Measurements from ENCODE around the gene CDK14.

Gene CDK14

DNA sequence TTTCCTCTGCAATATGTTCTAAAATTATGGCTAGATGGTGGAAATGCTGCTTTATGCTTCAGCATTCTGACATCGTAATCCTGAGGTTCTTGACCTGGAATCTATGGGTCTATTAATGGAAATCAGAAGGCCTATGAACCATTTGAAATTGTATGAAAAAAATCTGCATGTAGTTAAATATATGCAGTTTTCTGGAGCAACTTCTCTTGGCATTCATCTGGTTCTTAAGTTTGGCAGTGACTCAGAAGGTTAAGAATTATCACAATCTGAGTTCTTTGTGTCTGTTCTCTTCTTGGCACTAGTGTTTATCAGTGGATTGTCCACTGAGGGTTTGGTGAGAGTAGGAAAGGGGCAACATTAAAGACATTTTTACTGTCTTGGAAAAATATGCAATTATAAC is 597.0 kb downstream of the CDK14 start:
- Histone ChIP-seq H3K27ac (no peak overlapping the region), H3K4me3 (no peak overlapping the region)

DNA sequence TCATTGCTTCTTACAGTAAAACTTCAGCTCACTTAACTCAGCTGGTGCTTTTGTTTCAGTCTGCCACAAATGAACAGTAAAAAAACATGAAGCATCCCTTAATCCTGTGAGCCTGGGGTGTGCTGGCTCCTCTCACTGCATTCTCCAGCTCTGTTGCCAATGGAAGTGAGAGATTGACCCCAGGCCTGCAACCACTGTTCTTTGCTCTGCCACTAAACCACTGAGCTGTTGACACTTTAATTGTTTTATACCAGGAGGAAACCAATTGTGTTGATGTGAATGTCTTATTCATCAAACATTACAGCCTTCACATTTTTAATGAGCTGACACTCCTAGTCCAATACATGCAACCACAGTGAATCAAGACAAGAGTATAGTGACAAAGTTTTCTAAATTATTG is 598.7 kb downstream of the CDK14 start:
- Histone ChIP-seq H3K27ac (no peak overlapping the region), H3K4me3 (no peak overlapping the region)

DNA sequence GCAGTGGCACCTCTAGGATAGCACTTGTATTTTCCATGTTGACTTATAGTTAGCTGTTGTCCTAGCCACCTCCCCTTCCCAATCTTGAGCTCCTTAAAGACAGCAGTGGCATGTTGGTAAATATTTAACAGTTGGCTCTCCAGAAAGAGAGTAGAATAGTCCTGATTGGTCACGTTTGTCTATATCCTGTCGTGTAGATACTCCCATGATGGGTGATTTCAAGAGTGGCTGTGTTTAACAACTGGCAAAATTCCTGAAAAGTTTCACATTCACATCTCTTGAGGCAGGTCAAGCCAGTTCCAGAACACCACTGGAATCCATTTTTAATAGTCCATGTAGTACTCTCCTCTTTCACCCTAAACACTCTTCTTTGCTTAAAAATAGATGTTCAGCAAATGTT is 599.9 kb downstream of the CDK14 start:
- no peak overlapping the region for H3K4me3 ChIP-seq
- H3K27ac ChIP-seq = no peak overlapping the region

DNA sequence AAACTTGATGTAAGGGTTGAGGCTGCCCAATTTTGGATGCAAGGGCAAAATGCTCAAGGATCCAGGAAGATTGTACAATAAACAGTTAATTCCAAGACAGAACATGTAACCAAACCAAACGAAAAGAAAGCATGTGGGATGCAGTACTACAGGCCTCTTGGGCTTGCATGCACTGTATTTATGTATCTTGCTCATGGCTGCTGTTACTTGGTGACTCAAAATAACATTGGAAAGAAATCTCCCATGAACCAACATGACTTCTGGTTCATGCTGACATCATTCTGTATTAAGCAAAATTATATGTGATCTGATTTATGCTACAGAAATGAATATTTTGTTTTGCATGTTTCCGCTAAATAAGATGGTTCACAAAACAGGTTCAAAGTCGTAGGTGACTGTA is 602.2 kb downstream of the CDK14 start:
- Histone ChIP-seq H3K4me3 (no peak overlapping the region), H3K27ac (no peak overlapping the region)

DNA sequence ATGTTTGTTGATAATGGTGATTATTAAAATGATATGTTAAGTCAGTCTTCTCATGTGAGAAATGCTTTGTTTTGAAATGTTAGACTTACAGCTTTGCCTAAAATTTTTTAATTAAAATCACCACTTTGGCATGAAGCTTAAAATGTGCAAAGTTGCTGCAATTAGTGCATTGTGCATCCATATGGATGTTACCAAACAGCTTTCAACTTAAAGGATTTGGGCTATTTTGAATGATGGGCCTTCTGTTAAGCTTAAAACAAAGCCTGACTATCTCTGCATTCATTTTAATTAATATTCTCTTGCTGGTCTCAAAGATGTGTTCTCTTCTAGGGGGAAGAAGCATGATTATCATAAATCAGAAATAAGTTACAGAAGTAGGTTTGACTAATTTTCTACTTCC is 603.5 kb downstream of the CDK14 start:
- Histone ChIP-seq H3K27ac (no peak overlapping the region), H3K4me3 (no peak overlapping the region)

DNA sequence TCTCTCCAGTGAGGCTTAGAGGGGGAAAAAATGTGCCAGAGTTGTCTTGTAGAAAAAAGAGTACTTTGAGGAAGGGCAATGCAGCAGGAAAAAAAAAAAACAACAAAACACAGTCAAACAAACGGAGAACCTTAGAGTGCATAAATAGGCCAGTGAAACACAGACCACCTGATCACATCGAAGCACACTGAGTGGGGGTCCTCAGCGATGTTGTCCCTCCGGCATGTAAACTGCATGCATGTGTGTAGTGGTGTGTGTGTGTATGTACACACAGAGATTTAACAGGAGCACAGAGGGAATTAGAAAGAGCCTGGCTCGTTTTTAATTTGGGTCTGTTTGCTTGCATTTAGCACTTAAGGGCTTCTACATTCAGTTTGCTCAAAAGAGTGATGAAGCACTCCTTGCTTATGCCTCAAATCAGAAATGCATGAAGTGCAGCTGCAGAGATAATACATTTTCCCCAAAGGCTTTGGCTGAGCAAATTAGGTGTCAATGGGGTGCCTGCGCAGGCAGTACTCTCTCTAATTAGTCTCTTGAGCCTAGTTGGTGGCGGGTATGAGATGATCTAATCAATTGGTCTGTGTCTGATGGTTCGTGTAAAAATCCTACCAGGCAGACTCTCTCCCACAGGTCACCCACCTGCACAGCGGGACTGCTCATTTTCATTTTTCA is 605.5 kb downstream of the CDK14 start:
- Histone ChIP-seq H3K4me3 (no peak overlapping the region), H3K27ac (no peak overlapping the region)

DNA sequence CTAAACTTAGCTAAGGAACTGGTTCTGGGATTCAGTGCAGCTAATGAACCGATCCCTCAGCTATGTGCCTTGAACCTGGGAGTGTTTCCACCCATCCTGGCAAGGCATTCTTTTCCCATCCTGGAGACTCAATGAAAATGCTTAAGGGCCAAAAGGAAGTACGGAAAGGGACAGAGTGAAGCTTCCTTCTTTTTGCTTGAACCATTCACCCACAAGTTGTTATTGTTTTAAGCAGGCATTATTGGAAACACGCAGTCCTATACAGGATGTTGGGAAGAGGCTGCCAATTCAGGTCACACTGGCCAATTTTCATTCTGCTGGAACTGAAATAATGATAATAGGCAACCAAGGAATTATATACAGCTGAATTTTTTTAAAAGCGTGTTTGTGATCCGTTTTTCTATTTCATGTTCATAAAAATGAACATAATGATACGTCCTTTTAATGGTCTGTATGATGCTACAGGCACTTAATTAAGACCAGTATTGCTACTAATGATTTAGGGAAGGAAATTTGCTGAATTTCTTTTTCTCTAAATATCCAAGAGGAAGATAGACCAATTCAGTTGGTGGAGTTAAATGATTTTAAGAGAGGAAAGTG is 610.3 kb downstream of the CDK14 start:
- no peak overlapping the region for H3K4me3 ChIP-seq
- H3K27ac ChIP-seq = no peak overlapping the region

DNA sequence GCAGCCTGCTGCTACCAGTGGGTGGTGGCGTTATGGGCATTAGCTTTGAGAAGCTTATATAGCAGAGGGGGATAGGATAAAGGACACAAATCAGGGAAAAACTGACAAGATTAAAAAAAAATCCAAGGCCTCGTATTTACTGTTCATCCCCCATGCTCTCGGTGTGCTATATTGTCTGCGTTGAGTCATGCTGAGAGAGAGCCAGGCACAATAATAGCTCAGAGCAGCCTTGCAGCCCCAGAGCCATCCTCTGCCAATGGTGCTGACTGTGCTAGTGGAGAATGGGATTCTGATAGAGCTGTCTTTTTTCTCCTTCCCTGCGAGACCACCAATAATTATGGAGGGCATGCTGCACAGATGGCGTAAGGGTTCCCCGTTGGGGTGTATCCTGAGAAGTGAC is 616.5 kb downstream of the CDK14 start:
- Histone ChIP-seq H3K4me3 (no peak overlapping the region), H3K27ac (no peak overlapping the region)

DNA sequence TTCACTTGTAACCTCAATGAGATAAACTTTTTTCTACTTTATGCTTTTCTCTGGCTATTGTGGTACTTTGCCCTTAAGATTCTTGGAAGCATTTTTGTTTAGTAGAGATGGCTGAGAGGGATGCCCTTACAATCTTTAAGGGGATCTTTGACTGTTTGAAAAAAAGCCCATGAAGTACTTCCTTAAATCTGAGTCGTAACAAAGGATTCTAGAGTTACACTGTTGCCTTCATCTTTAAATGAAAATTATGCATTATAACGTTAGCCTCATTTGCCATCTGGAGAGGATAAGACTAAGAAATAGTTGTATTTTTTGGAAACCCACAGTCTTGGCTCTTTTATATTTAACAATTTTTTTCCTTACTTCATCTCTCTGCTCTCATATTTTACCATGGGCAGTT is 630.3 kb downstream of the CDK14 start:
- no peak overlapping the region for H3K4me3 ChIP-seq
- no peak overlapping the region for H3K27ac ChIP-seq

DNA sequence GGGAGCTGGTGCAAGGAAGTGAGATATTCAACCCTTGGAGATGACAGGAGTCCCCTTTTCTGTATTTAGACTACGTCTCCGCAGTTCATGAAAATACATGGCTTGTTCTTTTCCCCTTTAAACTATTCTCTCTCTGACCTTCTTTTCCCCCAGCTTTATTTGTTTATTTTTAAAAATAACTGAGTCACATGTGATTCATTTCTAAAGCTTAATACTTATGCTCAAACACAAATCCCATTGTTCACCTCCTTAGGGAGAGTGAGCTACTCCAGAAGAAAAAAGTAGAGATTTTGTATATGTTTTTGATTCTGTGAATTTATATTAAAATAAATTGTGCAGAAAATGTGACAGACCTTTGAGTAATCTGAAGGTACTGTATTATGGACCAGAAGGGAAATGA is 632.2 kb downstream of the CDK14 start:
- Histone ChIP-seq H3K27ac (no peak overlapping the region), H3K4me3 (no peak overlapping the region)

DNA sequence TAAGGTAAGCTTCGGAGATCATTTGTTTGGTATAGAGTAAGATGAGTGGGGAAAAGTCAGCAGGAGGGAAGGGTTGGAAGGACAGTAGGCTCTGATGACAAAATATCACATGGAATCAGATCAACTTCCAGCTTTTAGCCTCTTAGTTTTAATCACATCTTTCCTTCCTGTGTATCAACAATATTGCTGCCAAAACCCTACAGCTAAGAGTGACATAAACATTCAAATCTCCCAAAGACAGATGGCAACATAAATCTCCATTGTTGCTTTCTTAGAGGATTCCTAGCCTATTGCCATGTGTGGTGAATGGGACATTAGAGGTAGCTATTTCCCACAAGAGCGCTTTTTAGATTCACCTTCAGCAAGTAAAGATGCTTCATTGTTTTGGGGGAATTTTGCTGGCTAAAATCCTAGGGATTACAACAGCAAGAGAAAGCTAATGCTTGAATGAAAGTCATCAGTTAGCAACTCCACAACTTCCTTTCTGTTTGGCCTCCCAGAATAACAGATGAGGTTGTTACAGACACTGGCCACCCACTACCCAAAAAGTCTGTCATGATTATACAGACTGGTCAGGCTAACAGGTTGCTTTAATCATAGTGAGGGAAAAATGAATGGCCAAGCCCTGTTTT is 632.9 kb downstream of the CDK14 start:
- no peak overlapping the region for H3K27ac ChIP-seq

DNA sequence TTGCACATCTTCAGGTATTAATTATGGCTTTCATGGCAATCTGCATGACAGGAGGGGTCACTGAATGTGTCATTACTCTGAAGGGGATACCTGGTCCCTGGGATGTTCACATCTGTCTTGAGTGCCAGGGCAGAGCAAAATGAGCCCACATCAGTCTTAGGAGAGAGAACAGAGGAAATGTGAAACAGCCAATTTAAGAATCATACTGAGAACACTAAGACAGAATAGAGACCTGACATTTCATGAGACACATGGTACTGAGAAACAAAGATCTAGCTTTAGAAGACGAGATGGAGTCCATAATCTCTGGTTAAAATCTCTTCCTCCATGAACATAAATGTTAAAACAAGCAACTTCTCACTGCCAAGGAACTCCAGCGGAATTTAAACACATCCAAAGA is 634.0 kb downstream of the CDK14 start:
- Histone ChIP-seq H3K27ac (no peak overlapping the region), H3K4me3 (no peak overlapping the region)

More for the DNA sequence above, 632.9 kb downstream of the CDK14 start:
- no peak overlapping the region for H3K4me3 ChIP-seq

DNA sequence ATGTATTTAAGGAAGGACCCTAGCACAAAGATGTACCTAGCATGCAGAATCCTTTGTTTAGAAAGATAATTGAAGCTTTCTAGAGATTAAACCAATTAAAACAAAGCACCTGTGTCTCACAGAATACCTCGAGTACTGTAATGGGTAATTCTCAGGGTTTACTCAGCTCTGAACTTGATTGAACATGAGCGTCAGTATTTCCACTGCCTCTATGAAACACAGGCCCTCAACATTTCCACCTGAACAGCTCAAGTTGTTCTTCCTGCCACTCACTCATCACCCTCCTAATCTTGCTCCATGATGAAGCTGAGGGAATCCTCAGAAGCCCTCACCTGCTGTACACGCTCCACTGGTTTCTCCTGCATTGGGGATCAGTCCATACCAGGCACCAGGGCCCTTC is 634.4 kb downstream of the CDK14 start:
- Histone ChIP-seq H3K4me3 (no peak overlapping the region), H3K27ac (no peak overlapping the region)

DNA sequence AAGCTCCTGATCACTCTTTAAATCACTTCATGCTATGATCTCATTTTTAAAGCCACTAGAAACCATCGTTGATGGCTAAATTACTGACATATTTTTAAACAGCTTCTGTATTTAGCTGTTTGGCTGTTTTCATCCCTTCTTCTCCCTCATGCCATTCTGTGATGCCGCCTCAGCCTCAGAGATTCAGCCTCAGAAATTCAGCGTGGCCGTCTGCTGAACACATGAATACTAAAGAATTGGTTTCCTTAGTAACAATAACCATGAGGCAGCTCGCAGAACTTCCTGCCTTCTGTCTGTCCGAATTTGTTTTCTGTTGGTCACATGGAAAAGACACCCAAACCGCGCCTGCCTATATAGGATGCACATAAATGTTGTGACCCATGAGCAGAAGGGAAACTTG is 637.1 kb downstream of the CDK14 start:
- Histone ChIP-seq H3K27ac (no peak overlapping the region), H3K4me3 (no peak overlapping the region)

DNA sequence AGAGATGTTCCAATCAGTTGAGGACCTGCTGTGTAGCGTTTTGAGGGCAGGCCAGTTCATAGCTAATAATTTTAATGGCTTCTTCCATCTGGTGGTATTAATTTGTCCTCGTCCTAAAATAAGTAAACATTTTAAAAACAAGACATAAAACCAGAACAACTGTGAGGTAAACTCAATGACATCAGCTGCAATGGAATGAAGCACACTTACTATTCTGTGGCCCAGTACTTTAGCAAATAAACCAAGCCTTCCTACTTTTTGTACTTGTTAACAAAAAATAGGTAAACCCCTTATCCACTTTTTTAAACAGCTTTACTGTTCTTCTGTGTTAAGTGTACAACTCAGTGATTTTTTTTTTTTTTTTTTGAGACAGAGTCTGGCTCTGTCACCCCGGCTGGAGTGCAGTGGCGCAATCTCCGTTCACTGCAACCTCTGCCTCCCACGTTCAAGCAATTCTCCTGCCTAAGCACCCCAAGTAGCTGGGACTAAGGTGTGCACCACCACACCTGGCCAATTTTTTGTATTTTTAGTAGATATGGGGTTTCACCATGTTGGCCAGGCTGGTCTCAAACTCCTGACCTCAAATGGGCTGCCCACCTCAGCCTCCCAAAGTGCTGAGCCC is 639.2 kb downstream of the CDK14 start:
- H3K27ac ChIP-seq = no peak overlapping the region
- no peak overlapping the region for H3K4me3 ChIP-seq

DNA sequence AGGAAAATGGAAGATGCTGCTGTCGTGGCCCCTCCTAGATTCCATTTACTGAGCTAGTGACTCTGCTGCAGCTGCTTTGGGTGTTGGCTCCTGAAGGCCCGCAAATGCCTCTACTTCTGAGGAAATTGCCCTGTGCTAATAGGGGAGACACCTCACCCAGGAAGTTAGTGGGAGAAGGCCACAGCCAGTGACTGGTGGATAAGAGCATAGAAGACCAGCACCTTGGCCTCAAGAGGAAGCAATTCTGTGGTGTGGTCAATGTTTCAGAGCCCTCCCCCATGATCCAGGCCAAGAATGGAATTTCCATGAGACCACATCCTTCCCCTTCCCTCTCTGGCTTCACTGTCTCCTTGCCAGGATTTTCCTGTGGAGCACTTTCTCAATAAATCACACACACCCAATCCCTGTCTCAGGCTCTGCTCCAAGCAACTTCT is 643.1 kb downstream of the CDK14 start:
- no peak overlapping the region for H3K27ac ChIP-seq
- H3K4me3 ChIP-seq = no peak overlapping the region

DNA sequence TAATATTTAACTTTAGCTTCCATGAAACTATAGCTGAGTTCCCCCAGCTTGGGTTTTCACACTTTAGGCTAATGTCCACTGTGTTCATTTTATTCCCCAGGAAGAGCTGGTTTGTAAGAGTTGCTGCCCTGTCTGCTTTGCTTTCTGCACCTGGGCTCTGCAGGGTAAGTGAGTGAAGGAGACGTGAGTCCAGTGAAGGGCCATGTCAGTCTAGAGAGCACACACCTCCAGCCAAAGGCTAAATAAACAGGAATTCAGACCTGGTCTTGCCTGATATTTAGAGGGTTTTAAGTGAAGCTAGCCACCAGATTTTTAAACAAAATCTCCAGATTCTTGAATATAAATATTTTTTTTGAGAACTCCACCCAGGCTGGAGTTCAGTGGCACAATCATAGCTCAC is 643.7 kb downstream of the CDK14 start:
- H3K27ac ChIP-seq = peak overlapping the region in 7 of 21 experiments; percentile 10 to 65 (median 39)
- no peak overlapping the region for H3K4me3 ChIP-seq

DNA sequence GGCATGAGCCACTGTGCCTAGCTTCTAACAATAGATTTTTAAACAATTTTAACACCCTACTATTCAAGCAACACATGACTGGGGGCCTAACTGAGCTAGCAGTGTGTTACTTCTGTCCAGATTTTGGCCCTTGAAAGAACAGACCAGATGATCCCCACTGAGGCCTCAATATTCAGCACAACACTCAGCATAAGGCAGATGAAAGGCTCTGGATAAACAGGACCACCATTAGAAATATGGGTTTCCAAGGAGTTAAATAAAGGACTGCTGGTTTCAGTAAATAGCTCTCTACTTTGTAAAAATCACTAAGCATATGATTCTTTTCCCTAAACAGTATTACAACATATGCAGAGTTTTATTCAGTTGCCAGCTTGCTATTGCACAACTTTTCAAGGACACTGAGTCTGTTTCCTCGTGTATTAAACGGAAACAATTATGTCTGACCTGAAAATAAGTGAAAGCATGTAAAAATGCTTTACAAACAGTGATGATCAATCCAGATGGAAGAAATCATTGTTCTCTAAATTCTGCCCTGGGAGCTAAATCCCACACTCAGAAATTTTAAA is 644.3 kb downstream of the CDK14 start:
- H3K4me3 ChIP-seq = no peak overlapping the region
- H3K27ac ChIP-seq = peak overlapping the region in 10 of 21 experiments; percentile 7 to 65 (median 41)

DNA sequence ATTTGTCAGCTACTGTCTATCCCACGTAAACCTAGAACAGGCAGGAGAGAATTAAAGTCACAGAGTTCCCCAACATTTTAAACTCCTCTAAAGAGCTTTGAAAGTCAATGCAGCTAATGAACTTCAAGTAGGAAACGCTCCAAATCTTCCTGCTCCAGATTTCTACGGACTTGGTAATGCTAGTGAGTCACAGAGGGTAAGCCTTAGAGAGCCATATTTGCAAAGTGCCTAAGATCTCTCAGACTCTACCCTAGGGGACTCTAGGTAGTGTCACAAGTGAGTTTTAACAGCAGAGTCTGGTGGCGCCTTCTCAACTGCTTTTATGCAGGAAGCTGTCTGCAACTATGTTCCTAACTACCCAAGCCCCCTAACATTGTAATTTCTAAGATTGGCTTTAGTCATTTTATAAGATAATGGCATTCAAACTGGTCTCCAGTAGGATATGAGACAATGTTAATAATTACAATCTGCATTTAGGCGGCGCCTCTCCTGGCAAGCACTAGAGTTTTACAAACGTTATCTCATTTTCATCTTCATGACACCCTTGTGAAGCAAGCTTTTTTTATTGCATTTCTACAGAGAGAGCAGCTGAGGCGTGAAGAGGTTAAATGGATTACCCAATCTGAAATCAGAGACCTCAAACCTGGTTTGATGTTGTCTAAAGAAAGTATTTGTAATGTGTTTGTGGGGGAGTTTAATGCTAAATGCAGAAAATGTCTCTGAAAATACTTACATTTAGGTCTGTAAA is 646.1 kb downstream of the CDK14 start:
- peak overlapping the region in 4 of 21 experiments; percentile 11 to 33 (median 21) for H3K27ac ChIP-seq
- no peak overlapping the region for H3K4me3 ChIP-seq
